Measurements from ENCODE around the gene ANKH. TPM values are rescaled to one million over a fixed set of nuclear protein-coding genes. Genes with fewer than 3 reads are reported as not detected.

Gene ANKH
- polyA plus RNA-seq, 1 donor from 2014 or later: 9.9 TPM

- Histone ChIP-seq H4K20me1 (ENCODE audit: insufficient read depth) (no peaks in the 10 kb centered on the region), H3K79me2 (replicated peaks; ENCODE audit: insufficient read depth, low read length) (no peaks in the 10 kb centered on the region), H3K4me2 (ENCODE audit: low read length) (no peak overlapping the region), H3K36me3 (ENCODE audit: insufficient read depth, low read length) (no peaks in the 10 kb centered on the region), H3F3A (ENCODE audit: insufficient read depth, low read length, poor library complexity, severe bottlenecking) (no peaks in the 10 kb centered on the region), H3K9me3 (ENCODE audit: low read length) (peaks cover 1% of the 10 kb centered on the region), H3K27me3 (ENCODE audit: insufficient read depth, low read depth, low read length) (no peaks in the 10 kb centered on the region), H3K9me2 (ENCODE audit: insufficient read depth, low read length) (no peaks in the 10 kb centered on the region), H3K9ac (ENCODE audit: low read length) (no peak overlapping the region), H2AFZ (ENCODE audit: low read depth, low read length) (no peak overlapping the region), H3K4me3 (ENCODE audit: low read length) (no peak overlapping the region), H3K27ac (ENCODE audit: low read length) (no peak overlapping the region)
- TF ChIP-seq SMC3 (conservative IDR thresholded peaks at IDR 0.05; ENCODE audit: poor library complexity): no peak
- no peak for TF ChIP-seq TAF1 (IDR thresholded peaks at IDR 0.05; ENCODE audit: low read depth)
- TF ChIP-seq, protein P1, sequence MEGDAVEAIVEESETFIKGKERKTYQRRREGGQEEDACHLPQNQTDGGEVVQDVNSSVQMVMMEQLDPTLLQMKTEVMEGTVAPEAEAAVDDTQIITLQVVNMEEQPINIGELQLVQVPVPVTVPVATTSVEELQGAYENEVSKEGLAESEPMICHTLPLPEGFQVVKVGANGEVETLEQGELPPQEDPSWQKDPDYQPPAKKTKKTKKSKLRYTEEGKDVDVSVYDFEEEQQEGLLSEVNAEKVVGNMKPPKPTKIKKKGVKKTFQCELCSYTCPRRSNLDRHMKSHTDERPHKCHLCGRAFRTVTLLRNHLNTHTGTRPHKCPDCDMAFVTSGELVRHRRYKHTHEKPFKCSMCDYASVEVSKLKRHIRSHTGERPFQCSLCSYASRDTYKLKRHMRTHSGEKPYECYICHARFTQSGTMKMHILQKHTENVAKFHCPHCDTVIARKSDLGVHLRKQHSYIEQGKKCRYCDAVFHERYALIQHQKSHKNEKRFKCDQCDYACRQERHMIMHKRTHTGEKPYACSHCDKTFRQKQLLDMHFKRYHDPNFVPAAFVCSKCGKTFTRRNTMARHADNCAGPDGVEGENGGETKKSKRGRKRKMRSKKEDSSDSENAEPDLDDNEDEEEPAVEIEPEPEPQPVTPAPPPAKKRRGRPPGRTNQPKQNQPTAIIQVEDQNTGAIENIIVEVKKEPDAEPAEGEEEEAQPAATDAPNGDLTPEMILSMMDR (IDR thresholded peaks at IDR 0.05; ENCODE audit: poor library complexity, severe bottlenecking): no peak
Observed at GRCh38 chr5:14778792-14779070, 92.8 kb downstream of the ANKH start.

DNA sequence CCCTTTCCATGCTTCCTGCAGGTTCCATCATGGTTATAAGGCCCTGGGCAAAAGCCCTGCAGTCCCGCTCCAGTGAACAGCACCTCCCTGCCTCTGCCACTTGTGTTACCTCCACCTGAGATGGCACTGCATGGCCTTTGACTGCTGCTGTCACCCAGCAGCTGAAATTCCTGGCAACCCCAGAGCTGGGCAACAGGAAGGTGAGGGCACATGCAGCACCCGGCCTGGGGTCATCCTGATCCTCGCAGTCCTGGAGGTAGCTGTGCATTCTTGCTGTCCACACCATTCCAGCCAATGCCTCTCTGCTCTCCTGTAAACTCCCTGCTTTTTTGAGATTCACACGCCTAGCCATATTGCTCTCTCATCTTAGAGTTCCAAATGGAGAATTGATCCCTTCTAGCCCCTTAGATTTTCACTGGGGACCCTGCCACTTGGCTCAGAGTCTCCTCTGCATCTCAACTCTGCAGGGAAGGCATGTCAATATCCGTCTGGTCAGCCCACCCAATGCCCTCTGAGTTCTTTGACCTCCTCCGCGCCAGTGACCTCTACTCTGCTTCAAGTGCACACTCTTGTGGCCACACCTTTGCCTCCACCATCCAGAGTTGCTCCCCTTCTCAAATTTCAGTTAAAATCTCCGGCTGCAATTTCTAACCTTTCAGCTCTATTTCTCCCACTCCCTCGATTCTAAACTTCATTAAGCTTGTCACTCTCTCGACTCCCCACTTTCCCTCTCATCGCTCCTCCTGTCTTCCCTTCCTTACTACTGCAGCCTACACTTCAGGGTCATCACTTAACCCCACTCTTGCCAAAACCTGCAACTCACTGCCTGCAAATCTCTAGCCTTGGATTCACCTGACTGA is 93.4 kb downstream of the ANKH start:
- Histone ChIP-seq H3K36me3 (ENCODE audit: insufficient read depth, low read length) (no peaks in the 10 kb centered on the region), H3K27me3 (ENCODE audit: insufficient read depth, low read depth, low read length) (no peaks in the 10 kb centered on the region), H3K9me3 (ENCODE audit: low read length) (no peaks in the 10 kb centered on the region), H3K4me3 (ENCODE audit: low read length) (no peak overlapping the region), H4K20me1 (ENCODE audit: insufficient read depth) (no peaks in the 10 kb centered on the region), H2AFZ (ENCODE audit: low read depth, low read length) (no peak overlapping the region), H3K9me2 (ENCODE audit: insufficient read depth, low read length) (no peaks in the 10 kb centered on the region), H3K79me2 (replicated peaks; ENCODE audit: insufficient read depth, low read length) (no peaks in the 10 kb centered on the region), H3K27ac (ENCODE audit: low read length) (no peak overlapping the region), H3F3A (ENCODE audit: insufficient read depth, low read length, poor library complexity, severe bottlenecking) (no peaks in the 10 kb centered on the region), H3K9ac (ENCODE audit: low read length) (no peak overlapping the region), H3K4me2 (ENCODE audit: low read length) (no peak overlapping the region)
- TF ChIP-seq EZH2 (IDR thresholded peaks at IDR 0.05; ENCODE audit: borderline replicate concordance, insufficient read depth, low read length, poor library complexity, severe bottlenecking) (no peak), SMC3 (conservative IDR thresholded peaks at IDR 0.05; ENCODE audit: poor library complexity) (no peak), MXI1 (conservative IDR thresholded peaks at IDR 0.05; ENCODE audit: poor library complexity, severe bottlenecking) (no peak), RAD21 (conservative IDR thresholded peaks at IDR 0.05) (no peak), REST (IDR thresholded peaks at IDR 0.05; ENCODE audit: borderline replicate concordance) (no peak), TAF1 (IDR thresholded peaks at IDR 0.05; ENCODE audit: low read depth) (no peak)
- TF ChIP-seq, protein P1 (IDR thresholded peaks at IDR 0.05; ENCODE audit: poor library complexity, severe bottlenecking): no peak

Measured in neural cell (in vitro differentiated cells).